ENCODE measurements around the gene CHN1.

The CHN1 gene

DNA sequence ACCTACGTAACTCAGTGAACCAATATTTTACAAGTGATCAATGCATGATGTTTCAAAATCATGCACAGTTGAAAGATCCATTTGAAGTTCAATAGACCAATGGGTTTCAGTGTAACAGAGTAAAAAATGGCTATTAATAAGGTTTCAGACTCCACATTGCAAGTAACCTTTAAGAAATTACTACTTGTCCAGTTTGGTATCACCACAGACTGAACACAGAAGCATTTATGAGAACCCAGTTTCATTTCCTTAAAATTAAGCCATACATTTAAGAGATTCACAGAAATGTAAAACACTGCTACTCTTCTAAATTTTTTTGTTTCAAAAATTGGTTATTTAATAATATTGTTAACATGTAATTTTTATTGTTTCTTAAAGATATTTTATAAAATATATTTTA lies 142.0 kb downstream of the CHN1 start:
- no peak for DNase-seq

DNA sequence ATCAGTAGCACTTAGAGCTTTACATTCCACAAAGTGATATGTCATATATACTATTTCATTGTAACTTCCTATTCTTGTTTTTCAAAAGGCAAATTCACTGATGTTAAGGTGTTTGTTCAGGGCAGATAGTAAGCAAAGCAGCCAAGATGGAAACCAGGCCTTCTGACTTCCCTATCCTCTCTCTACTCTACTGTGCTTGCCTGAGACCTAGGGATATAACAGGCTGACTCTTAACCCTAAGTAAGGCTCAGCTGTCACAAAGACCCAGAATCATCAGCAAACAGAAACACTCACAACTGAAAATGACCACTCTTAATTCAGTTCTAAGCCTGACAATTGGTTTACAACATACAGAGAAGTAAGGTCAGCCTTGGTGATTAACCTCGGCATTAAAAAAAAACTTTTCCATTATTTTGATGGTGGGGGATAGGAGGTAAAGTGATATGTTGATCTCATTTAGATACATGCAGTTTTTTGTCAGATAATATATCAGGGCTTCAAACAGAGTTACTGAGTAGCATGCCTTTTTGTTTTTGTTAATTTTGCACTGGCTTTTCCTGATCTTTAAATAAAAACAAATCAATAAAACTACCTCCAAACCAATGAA lies 145.5 kb downstream of the CHN1 start:
- DNase-seq, result no peak

DNA sequence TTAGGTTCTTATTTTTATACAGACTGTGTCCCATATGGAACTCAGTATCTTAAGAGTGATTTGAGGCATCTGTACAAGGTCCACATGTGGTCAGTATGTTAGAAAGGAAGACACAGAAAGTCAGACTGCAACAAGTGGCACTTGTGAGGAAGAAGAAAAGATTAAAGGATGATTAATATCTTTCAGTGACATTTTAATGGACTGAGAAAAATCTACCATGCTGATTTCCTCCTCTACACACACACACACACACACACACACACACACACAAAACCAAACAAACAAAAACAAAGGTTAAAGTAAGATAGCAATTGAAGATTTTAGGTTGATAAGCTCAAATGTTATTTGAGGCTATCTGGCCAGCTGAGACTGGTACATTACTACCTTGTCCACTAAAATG lies 146.4 kb downstream of the CHN1 start:
- no peak for DNase-seq

- no peak for DNase-seq
Observed at GRCh38 chr2:174856447-174856846, 148.7 kb downstream of the CHN1 start.

DNA sequence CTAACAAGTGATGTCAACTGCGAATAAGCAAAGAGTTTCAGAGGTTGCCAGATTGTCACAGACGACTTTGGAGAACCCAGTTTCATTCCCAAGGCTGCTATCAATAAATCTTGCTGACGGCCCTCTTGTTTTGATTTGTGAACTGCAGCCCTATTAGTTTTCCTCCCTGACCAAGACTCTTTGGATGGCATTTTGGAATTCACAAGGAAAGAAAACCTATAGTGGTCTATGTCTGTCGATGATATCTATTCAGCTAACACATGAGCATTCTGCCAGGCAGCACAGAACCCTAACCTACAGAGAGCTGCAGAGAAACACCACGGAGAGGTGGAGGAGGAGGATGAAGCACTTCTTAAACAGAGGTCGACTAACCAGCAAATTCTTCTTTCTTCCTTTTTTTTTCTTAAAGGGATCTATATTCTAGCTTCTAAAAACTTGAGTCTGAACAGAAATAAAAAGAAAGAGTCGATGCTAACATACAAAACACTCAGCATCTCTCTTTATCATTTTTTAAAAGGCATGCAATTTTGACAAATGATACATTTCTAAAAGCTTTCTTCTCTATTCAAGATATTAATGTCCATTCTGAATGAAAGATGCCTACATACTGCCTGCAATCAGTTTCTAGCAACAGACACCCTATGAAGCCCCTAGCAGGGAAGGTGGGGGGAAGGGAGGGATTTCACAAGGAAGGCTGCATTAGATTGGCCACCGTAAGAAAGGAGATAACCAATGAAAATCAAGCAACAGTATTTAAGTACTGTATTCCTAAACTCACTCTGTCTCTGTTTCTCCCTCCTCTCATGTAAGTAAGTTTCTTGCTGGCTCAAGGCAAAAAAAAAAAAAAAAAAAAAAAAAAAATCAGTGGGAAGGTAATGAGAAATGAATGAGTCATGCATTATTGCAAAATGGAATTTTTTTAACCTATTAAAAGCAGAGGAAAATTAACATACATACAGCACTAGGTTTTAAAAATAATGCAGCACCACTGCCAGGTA lies 157.9 kb downstream of the CHN1 start:
- peak; percentile 84 for DNase-seq

GRCh38 chr2:174846218-174846617 lies 159.0 kb downstream of the CHN1 start:
- no peak for DNase-seq

DNA sequence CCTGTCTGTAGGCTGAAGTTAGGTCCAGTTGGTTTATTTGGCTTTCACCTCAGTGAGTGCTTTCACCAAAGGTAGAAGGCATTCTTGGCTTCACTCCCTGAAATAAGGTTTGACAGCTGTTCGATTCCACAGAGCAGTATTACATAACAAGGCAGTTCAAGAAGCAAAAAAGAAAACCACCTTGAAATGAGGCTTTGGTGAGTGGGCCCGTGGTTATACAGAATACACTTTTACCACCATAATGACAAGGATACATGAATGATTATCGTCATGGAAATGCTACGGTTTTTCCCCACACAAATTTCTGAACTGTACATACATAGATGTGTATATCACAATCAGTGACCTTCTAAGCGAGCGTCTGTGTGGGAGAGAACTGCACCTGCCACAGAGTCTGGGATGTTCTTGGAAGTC lies 160.9 kb downstream of the CHN1 start:
- DNase-seq, result no peak

- DNase-seq, result no peak
Observed at GRCh38 chr2:174842496-174842895, 162.7 kb downstream of the CHN1 start.

DNA sequence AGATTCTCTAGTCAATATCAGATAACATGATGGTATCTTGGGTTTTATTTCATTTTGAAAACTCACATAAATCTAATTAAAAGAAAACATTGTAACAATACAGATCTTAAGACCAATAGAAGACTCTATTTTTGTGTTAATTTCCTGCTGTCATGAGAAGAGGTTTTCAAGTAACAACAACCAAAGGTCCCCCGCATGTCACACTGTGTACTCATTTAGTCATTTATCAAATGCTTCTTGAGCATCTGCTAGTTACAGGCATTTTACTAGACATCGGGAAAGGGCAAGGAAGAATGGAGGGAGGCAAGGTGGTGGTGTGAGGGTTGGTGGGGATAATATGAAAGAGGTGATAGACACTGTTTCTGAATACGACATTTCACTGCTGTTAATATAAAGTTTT lies 163.2 kb downstream of the CHN1 start:
- no peak for DNase-seq

GRCh38 chr2:174841350-174841749 lies 163.8 kb downstream of the CHN1 start:
- no peak for DNase-seq

DNA sequence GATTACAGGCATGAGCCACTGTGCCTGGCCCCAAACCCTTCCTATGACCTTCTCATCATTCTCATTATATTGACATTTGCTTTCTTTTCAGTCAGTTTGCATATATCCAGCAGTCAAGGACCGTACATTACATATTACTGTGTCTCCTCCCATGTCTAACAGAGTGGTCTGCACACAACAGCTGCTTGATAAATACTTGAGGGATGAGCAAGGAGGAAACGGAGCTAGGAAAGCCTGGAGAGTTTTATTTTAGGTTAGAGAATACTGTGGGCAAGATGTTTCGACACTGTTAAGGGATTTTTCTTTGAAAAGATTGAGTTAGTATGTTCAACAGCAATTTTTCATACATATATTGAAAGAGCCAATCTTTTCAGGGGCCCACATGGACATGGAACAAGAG lies 164.7 kb downstream of the CHN1 start:
- DNase-seq, result peak; percentile 88

- no peak for DNase-seq
Observed at GRCh38 chr2:174839662-174840061, 165.5 kb downstream of the CHN1 start.

- DNase-seq, result no peak
Observed at GRCh38 chr2:174836995-174837390, 168.2 kb downstream of the CHN1 start.

DNA sequence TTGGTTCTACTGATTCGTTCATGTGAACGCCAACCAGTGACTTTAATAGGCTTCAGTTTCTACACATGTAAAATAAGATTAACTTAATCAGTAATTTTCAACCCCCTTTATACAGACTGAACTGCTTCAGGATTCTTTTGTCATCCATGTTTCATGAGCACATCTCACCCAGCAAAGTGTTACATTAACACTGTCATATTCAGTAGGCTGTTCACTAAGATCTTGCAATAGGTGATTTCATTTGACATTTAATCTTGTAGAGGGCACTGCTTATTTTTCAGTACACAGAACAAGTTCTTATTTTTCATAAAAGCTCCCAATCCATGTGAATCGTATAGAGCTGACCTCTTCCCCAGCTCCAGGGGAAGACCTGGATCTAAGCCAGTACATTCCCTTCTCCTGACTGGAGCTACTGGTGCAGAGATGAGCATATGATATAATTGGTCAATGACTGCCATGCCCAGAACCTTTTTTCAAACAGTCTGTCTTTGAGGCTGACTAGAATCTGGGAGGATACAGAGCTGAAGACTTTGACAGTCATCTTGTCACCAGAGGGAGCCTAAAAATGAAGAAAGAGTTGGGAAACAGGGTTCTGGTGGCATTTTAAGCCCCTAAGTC lies 168.7 kb downstream of the CHN1 start:
- DNase-seq, result peak; percentile 98

GRCh38 chr2:174835797-174836255 lies 169.4 kb downstream of the CHN1 start:
- peak; percentile 98 for DNase-seq

DNA sequence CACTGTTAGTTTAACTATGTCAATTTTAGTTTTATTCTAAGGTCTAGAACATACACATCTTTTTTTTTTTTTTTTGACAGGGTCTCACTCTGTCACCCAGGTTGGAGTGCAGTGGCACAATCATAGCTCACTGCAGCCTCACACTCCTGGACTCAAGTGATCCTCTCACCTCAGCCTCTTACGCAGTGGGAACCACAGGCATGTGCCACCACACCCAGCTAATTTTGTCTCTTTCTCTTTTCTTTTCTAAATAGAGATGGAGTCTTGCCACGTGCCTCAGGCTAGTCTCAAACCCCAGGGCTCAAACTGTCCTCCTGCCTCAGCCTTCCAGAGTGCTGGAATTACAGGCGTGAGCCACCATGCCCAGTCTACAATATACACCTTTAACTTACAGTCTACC lies 171.4 kb downstream of the CHN1 start:
- DNase-seq, result no peak

- DNase-seq, result no peak
Observed at GRCh38 chr2:174830561-174830960, 174.6 kb downstream of the CHN1 start.

DNA sequence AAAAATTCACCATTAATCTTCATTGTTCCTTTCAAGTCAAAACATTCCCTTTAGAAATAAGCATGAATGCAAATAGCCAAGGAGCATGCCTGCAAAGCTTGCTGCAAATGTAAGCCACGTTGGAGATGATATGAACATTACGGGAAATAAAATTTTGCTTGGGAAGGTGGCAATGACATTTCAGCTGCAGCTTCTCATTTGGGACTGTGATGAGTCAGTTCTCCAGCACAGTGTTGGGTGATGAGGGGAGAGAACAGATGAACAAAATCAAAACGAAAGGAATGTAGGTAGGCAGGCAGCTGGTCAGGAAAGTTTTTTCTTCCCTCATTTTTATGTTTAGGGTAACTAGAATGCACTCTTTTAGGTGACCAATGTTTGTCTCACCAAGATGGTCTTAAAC lies 175.6 kb downstream of the CHN1 start:
- DNase-seq, result no peak

DNA sequence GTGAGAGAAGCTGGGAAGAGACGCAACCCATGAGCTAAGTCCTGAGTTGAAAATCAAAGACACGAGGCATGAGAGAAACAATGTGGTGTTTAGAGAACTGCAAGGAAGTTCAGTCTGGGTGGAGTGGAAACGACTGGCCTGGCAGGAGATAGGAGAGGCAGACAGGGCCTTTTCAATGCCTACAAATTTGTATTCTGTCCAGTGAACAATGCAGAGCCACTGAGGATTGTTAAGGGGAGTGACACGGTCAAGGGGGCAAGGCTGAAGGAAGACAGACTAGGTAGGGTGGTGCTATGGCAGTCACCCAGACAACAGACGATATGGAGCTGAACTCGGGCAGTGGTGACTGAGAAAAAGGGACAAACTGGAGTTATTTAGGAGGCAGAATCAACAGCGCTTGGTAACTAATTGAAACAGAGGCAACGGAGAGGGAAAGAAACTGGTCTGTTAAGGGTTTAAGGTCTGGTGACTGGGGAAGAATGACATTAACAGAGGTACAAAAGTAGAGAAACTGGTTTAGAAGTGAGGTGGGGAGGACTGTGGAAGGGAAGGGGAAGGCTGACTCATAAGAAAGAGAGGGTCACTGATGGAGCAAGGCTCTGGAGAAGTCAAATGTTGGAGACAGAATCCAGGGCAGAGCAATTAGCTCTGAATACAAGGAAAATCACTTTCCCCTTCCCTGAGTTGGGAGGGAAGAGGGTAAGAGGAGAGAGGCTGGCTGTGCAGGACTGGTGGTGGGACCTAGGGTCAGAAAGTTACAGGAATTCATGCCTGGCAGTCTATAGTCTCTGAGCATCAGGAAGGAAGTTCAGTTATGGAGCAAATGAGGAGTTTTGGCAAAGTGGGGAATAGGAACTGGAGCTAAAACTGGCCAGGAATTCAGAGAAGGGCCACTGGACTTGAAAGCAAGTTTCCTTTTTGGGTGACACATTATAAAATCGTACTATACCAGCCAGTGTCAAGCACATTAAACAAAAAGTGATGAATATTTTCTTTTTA lies 177.5 kb downstream of the CHN1 start:
- DNase-seq, result no peak

DNA sequence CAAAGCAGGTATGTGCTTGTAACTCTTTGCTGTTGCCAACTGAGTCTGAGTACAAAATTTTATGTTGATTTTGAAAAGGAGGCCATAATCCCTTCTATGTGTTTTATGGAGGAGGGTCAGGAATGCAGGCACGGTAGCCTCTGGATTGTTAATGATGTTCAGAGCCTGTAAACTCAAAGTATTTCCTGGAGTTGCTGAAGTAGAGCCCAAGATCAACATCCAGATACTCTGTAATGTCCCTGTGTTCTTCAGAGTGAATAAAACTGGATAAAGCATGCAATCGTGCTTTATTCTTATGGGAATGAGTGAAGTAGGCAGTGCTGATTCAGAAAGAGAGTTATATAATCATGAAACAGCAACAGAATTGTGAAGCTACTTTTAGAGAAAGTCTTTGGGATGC lies 179.1 kb downstream of the CHN1 start:
- peak; percentile 45 for DNase-seq

DNA sequence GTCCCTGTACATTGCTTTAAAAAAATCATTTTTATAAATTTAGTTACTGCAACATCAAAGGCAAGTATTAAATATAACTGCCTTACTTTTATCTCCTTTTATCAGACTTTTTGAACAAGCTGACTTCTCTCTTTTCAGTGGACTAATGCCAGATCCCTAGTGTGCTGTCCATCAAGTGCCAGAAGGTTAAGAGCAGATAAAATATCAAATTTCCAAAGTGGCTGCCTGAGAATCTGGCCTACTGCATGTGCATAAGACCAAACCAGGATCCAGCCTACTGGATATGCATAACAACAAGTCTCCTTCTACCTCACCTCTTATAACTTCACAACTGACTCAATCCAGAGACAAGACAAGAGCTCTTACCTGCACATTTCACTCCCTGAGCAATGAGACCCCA lies 181.1 kb downstream of the CHN1 start:
- DNase-seq, result no peak

DNA sequence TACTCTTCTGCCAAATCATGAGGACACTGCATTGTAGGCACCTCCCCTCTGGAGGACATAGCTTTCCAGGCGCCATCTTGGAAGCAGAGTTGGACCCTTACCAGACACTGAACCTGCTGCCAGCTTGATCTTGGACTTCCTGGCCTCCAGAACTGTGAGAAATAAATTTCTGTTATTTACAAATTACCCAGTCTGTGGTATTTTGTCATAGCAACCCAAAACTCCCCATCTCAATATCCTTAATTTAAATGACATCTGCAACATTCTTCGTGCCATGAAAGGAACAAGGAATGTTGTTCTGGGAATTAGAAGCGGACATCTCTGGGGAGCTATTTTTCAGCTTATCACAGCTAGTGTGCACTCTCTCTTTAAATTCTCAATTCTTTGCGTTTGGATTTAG lies 183.6 kb downstream of the CHN1 start:
- DNase-seq, result no peak

Measured in fibroblast of skin of scalp (primary cell).